IgD-negative memory B cell (primary cell): Measurements from ENCODE around the gene PKD1. TPM values are rescaled to one million over a fixed set of nuclear protein-coding genes. Genes with fewer than 3 reads are reported as not detected.

Source experiments
- H3K27ac Mint-ChIP-seq, 3 donors: one replicate each; pipeline ENCODE4 v1.8.0; 2020 to 2022; ENCODE audit warnings: mild to moderate bottlenecking in 3 of 3, mixed read lengths in 3 of 3, moderate library complexity in 1 of 3
- H3K27me3 Mint-ChIP-seq: one replicate; pipeline ENCODE4 v1.8.0; 2021; ENCODE audit warnings: mixed read lengths
- H3K36me3 Mint-ChIP-seq: one replicate; pipeline ENCODE4 v1.8.0; 2020; ENCODE audit warnings: mild to moderate bottlenecking, mixed read lengths
- H3K4me1 Mint-ChIP-seq, 3 donors: one replicate each; pipeline ENCODE4 v1.8.0; 2020 to 2022; ENCODE audit warnings: mixed read lengths in 3 of 3, mild to moderate bottlenecking in 1 of 3
- H3K4me3 Mint-ChIP-seq, 4 donors: one replicate each; pipeline ENCODE4 v1.8.0; 2020 to 2022; ENCODE audit warnings: mild to moderate bottlenecking in 4 of 4, mixed read lengths in 4 of 4, moderate library complexity in 3 of 4
- H3K9me3 Mint-ChIP-seq, 3 donors: one replicate each; pipeline ENCODE4 v1.8.0; 2020 to 2021; ENCODE audit warnings: mixed read lengths in 3 of 3, mild to moderate bottlenecking in 1 of 3
- polyA plus RNA-seq: library from polyadenylated mRNA; unstranded; fragments of 300-500 nt; fragmentation: Illumina TruSeq; gene quantifications from one replicate; pipeline ENCODE4 v1.2.3, GENCODE V29; 2021

Gene PKD1
- polyA plus RNA-seq, 1 donor from 2014 or later: 7.4 TPM

DNA sequence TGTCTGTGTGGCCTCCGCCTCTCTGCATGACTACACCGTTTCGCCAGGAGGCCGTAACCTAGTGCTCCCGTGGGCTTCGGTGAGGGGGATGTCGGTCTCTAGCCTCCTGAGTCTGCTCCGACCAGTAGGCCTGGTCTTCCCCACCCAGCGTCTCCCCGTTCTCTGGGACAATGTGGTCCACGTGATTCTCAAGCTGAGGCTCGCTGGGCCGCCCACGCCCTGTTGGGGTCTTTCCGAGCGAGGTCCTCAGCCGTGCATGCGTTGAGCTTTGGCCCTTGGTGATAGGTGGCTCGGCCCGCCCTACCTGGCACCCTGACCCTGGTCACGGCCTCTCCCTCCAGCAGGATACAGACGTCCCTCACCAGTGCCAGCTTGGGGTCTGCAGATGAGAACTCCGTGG is 57.0 kb downstream of the PKD1 start:
- Mint-ChIP-seq H3K9me3 (no peaks in the 10 kb centered on the region), H3K36me3 (peaks cover 2% of the 10 kb centered on the region), H3K27ac (no peak overlapping the region), H3K4me3 (no peak overlapping the region), H3K27me3 (no peaks in the 10 kb centered on the region), H3K4me1 (no peaks in the 10 kb centered on the region)

DNA sequence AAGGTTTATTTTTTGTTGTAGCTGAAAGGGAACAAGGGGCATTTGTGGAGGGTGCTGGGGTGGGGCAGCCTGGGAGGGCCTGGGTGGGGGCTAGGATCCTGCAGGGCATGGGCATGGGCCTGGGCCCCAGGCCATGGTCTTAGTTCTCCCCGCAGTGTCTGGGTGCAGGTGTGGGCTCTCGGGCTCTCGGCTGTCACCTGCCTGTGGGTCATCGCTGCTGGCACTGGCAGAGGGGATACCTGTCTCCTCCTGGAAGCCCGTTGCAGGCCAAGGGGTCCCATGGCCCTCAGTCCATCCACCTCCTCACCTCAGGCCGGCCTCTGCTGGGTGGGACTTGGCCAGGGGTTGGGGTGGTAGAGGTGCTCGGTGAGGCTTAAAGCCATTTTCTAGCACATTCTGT is 57.6 kb downstream of the PKD1 start:
- Mint-ChIP-seq H3K4me3 (no peak overlapping the region), H3K36me3 (peaks cover 1% of the 10 kb centered on the region), H3K9me3 (no peaks in the 10 kb centered on the region), H3K27ac (no peak overlapping the region), H3K27me3 (no peaks in the 10 kb centered on the region), H3K4me1 (no peaks in the 10 kb centered on the region)

DNA sequence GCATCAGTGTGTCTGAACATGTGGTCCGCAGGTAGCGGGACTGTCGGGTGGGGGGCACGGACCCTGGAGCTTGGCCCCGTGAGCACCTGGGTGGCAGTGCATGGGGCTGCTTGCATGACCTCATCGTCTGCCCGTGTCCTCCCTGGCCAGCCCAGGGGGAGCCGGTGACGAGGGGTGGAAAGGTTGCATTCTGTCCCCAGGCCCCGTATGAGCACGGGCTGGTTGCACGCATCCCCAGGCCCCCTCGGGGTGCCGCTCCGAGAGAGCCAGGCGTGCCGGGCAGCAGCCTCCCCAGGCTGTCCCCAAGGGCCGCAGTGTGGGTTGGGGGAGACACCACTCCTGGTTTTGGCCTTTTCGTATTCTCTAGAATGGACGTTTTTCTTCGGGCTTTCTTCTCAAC is 58.0 kb downstream of the PKD1 start:
- Mint-ChIP-seq H3K4me1 (no peaks in the 10 kb centered on the region), H3K27me3 (no peaks in the 10 kb centered on the region), H3K27ac (no peak overlapping the region), H3K4me3 (no peak overlapping the region), H3K9me3 (no peaks in the 10 kb centered on the region), H3K36me3 (no peaks in the 10 kb centered on the region)

DNA sequence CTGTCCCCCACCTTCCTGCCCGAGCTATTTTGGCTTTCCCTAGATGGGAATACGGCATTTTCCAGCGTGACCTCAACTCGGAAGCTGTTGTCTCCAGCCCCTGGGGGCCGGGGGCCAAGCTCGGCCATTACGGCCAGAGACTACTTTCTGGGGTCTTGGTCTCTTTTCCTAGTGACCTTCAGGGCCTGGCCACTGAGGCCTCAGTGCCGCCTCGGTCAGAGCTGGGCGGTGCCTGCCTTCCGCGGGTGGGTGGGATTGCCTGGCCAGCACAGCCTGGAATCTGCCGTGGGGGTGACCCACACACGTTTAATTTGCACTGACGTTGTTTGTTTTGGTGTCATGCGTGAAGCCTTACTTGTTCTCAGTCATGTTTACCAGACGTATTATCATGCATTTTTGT is 58.7 kb downstream of the PKD1 start:
- H3K4me1 Mint-ChIP-seq: no peaks in the 10 kb centered on the region
- no peak overlapping the region for H3K27ac Mint-ChIP-seq
- no peak overlapping the region for H3K4me3 Mint-ChIP-seq
- no peaks in the 10 kb centered on the region for H3K9me3 Mint-ChIP-seq
- no peaks in the 10 kb centered on the region for H3K36me3 Mint-ChIP-seq
- H3K27me3 Mint-ChIP-seq: no peaks in the 10 kb centered on the region

DNA sequence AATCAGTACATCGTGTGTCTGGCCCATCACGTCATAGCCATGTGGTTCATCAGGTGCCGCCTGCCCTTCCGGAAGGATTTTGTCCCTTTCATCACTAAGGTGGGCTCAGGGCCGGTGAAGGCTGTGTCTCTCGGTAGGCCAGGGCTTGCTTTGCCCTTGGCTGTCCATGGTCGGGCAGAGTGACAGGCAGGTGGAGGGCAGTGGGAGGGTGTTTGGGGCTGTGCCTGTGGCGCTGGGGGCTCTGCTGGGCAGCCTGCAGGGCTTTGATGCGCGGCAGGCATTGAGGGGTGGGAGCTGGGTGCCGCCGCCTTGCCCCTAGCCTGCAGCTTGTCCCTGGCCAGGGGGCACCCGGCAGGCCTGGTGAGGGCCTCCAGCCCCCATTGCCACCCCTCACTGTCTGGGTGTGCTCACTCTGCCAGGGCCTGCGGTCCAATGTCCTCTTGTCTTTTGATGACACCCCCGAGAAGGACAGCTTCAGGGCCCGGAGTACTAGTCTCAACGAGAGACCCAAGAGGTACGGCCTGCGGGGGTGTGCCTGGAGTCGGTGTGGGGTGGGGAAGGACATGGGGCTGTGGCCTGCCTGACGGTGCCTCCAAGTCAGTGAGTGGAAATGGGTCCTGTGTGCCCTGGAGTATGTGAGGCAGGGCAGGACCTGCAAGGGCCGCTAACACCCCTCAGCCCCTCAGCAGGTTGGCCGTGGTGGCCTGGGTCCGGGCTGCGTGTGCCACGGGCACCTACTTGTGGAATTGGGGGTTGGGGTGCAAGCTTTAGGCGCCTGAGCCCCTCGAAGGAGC is 59.4 kb downstream of the PKD1 start:
- Mint-ChIP-seq H3K27ac (no peak overlapping the region), H3K4me1 (no peaks in the 10 kb centered on the region), H3K27me3 (no peaks in the 10 kb centered on the region), H3K4me3 (no peak overlapping the region), H3K36me3 (no peaks in the 10 kb centered on the region), H3K9me3 (no peaks in the 10 kb centered on the region)

DNA sequence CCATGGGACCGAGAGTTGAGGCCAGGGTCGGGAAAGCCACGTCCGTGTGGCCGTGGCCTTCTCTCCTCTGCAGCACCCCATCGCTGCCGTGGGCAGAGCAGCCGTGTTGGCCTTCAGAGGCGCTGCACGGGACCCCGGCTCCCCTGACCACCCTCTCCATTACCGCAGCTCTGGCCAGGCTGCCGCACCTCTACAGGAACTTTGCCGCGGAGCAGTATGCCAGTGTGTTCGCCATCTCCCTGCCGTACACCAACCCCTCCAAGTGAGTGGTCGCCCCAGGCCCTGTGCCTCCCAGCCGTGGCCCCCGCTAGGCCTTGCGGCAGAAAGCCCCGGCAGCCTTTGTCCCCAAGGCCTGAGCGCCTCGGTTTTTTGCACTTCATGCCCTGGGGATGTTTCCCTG is 60.1 kb downstream of the PKD1 start:
- Mint-ChIP-seq H3K36me3 (no peaks in the 10 kb centered on the region), H3K9me3 (no peaks in the 10 kb centered on the region), H3K27ac (no peak overlapping the region), H3K4me1 (no peaks in the 10 kb centered on the region), H3K27me3 (no peaks in the 10 kb centered on the region), H3K4me3 (no peak overlapping the region)

DNA sequence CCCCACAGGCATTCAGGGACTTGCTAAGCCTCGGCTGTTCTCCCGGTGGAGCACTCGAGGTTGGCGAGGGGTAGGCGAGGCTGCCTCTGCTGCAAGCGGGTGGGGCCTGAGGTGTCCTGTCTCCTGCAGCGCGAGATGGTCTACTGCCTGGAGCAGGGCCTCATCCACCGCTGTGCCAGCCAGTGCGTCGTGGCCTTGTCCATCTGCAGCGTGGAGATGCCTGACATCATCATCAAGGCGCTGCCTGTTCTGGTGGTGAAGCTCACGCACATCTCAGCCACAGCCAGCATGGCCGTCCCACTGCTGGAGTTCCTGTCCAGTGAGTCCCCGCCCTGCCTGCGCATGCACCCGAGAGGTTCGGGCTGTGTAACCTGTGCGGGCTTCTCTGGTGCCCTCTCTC is 61.6 kb downstream of the PKD1 start:
- Mint-ChIP-seq H3K27ac (no peak overlapping the region), H3K36me3 (no peaks in the 10 kb centered on the region), H3K27me3 (no peaks in the 10 kb centered on the region), H3K4me1 (no peaks in the 10 kb centered on the region), H3K4me3 (no peak overlapping the region), H3K9me3 (no peaks in the 10 kb centered on the region)

DNA sequence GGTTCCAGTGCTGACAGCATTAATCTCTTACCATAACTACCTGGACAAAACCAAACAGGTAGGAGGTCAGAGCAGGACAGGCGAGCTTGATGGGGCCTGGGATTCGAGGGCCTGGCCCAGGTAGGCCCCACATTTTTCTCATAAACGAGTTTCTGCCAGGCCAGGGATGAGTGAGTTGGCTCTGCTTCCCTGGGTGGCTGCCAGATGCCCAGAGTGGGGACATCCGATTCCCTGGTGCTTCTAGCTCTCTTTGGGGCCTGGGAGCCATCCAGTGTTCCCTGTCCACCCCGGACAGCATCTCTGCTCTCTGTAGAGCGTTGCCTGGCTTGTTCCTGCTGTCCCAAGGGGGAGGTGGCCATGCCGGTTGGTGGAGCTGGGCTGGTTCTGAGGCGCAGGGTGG is 62.8 kb downstream of the PKD1 start:
- Mint-ChIP-seq H3K4me1 (no peaks in the 10 kb centered on the region), H3K9me3 (no peaks in the 10 kb centered on the region)

DNA sequence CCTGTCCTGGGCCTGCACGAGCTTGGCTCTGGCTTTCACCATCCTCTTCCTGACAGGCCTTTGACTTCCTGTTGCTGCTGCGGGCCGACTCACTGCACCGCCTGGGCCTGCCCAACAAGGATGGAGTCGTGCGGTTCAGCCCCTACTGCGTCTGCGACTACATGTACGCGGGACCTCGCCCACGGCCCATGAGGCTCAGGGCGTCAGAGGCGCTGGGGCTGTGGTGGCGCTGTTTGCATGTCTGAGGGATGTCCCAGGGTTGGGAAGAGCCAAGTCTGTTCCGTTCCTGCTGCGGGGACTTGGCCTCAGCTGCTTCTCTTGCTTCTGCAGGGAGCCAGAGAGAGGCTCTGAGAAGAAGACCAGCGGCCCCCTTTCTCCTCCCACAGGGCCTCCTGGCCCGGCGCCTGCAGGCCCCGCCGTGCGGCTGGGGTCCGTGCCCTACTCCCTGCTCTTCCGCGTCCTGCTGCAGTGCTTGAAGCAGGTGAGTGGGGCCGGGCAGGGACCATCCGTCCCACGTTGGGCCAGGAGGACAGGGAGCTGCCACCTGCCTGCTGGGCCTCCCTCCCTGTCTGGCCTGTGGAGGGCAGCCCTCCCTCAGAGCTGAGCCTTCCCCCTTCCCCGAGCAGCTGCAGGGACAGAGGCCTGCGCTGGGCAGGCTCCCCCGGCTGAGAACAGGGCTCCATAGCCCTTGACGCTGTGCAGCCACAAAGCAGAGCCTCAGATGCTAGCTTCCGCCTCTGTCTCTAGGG is 64.1 kb downstream of the PKD1 start:
- H3K27me3 Mint-ChIP-seq: no peaks in the 10 kb centered on the region
- no peak overlapping the region for H3K27ac Mint-ChIP-seq
- H3K4me1 Mint-ChIP-seq: no peaks in the 10 kb centered on the region
- H3K36me3 Mint-ChIP-seq: peaks cover 2% of the 10 kb centered on the region
- H3K4me3 Mint-ChIP-seq: no peak overlapping the region
- no peaks in the 10 kb centered on the region for H3K9me3 Mint-ChIP-seq

More for the DNA sequence above, 62.8 kb downstream of the PKD1 start:
- H3K4me3 Mint-ChIP-seq: no peak overlapping the region
- no peaks in the 10 kb centered on the region for H3K27me3 Mint-ChIP-seq
- H3K27ac Mint-ChIP-seq: no peak overlapping the region
- H3K36me3 Mint-ChIP-seq: peaks cover 2% of the 10 kb centered on the region

DNA sequence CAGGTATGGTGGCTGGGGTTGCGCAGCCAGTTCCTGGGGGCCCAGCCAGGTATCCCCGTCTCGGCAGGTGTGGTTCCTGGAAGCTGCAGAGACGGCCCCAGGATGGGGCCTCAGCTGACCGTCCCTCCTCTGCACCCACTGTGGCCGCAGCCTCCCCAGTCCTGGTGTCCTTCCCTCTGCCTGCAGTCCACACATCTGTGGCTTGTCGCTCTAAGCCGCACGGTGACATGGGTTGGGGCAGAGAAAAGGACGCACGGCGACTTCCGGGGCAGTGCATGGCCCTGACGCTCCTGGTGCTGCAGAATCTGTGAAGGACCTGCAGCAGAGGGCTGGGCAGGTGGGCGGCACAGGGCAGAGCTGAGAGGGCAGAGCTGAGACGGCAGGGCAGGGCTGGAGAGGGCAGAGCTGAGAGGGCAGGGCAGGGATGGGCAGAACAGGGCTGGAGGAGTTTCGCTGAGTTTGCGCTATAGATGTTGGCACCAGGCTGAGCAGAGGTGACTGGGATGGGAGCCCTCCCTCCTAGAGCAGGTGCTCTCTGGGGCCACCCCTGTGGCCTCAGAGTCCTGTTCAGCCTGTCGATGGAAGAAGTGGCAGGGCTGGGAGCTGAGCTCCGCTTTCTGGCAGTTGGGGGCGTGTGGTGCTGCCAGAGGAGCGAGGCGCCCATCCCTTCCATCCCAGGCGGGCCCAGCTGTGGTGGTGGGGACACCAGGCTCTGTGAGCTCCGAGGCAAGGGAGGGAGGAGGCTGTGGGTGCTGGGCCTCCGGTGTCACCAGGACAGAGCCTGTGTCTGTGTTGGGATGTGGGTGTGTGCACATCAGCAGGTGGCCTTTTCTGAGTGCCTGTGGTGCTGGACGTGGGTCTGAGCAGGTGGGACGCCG is 64.9 kb downstream of the PKD1 start:
- no peak overlapping the region for H3K27ac Mint-ChIP-seq

DNA sequence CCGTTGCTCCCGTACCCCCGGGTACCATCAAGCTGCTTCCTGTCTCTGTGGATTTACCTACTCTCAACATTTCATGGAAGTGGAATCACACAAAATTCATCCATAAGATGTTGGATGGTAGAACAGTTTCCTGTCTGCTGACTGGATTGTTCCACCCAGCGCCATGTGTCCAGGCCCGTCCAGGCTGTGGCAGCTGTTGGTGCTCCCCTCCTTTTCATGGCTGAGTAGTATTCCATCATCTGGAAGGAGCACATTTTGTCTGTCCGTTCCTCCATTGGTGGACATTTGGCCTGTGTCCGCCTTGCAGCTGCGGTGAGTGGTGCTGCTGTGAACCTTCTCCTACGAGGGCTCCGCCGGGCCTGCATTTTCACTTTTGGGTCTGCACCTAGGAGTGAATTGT is 69.6 kb downstream of the PKD1 start:
- Mint-ChIP-seq H3K36me3 (peaks cover 6% of the 10 kb centered on the region), H3K27me3 (no peaks in the 10 kb centered on the region), H3K9me3 (peaks cover 0 to 2% (median 0%) of the 10 kb centered on the region in 3 donors), H3K27ac (no peak overlapping the region), H3K4me1 (no peaks in the 10 kb centered on the region), H3K4me3 (no peak overlapping the region)

More for the DNA sequence above, 64.9 kb downstream of the PKD1 start:
- Mint-ChIP-seq H3K27me3 (no peaks in the 10 kb centered on the region), H3K4me1 (no peaks in the 10 kb centered on the region), H3K36me3 (peaks cover 4% of the 10 kb centered on the region), H3K4me3 (no peak overlapping the region), H3K9me3 (peaks cover 0 to 2% (median 0%) of the 10 kb centered on the region in 3 donors)

DNA sequence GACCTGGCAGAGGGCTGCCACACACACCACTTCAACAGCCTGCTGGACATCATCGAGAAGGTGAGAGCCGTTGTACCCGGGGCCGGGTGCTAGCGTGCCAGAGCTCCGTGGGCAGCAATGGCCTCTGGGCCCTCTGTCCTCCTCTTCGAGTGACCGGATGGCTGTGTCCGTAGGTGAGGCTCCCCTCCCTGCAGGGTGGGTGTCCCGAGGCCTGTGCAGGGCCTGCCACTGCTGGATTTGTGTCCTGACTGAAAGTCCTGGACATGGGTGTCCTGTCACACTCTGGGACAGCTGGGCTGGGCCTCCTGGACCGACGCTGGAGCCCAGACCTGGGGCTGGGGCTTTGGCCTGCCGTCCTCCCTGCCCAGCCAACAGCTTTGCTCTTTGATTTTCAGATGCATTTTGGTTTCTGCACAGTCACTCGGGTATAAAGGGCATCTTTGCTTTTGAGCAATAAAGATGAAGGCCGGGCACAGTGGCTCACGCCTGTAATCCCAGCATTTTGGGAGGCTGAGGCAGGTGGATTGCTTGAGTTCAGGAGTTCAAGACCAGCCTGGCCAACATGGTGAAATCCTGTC is 71.2 kb downstream of the PKD1 start:
- Mint-ChIP-seq H3K27ac (no peak overlapping the region), H3K4me3 (no peak overlapping the region), H3K9me3 (peaks cover 0 to 2% (median 0%) of the 10 kb centered on the region in 3 donors), H3K4me1 (no peaks in the 10 kb centered on the region), H3K36me3 (peaks cover 6% of the 10 kb centered on the region), H3K27me3 (no peaks in the 10 kb centered on the region)

DNA sequence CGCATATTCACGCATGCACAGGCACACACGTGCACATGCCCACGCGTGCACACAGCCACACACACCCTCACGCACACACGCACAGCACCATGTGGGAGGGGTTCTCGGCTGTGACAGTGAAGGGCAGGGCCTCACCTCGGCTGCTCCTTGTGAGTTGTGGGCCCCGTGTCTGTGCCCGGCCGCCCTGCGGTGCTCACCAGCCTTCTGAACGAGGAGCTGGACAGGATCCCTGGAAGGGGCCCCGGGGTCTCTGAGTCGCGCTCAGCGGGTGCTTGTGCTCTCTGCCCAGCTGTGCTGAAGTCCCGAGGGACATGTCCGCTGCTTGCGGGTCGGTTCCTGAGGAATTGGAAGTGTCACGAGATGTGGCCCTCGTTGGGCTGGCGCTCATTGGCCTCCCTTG is 71.8 kb downstream of the PKD1 start:
- no peak overlapping the region for H3K4me3 Mint-ChIP-seq
- no peaks in the 10 kb centered on the region for H3K27me3 Mint-ChIP-seq
- peaks cover 6% of the 10 kb centered on the region for H3K36me3 Mint-ChIP-seq
- no peaks in the 10 kb centered on the region for H3K4me1 Mint-ChIP-seq
- no peak overlapping the region for H3K27ac Mint-ChIP-seq
- peaks cover 0 to 2% (median 0%) of the 10 kb centered on the region in 3 donors for H3K9me3 Mint-ChIP-seq

DNA sequence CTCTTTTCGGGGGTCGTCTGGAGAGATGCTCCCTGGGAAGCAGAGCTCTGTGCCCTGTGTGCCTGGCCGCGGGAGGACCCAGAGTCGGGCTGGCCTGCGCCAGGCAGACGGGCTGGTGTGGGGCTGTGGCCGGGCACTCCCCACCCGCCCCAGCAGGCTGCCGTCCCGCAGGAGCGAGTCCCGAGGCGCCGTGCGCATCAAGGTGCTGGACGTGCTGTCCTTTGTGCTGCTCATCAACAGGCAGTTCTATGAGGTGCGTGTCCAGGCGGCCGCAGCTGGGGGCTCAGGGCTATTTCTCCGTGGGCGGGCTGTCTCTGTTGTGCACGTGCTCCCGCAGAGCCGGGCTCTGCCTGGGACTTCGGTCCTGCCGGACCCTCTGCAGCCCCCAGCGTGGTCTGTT is 72.9 kb downstream of the PKD1 start:
- Mint-ChIP-seq H3K27me3 (no peaks in the 10 kb centered on the region), H3K4me3 (no peak overlapping the region), H3K27ac (no peak overlapping the region), H3K9me3 (peaks cover 0 to 2% (median 0%) of the 10 kb centered on the region in 3 donors), H3K36me3 (peaks cover 6% of the 10 kb centered on the region), H3K4me1 (no peaks in the 10 kb centered on the region)

DNA sequence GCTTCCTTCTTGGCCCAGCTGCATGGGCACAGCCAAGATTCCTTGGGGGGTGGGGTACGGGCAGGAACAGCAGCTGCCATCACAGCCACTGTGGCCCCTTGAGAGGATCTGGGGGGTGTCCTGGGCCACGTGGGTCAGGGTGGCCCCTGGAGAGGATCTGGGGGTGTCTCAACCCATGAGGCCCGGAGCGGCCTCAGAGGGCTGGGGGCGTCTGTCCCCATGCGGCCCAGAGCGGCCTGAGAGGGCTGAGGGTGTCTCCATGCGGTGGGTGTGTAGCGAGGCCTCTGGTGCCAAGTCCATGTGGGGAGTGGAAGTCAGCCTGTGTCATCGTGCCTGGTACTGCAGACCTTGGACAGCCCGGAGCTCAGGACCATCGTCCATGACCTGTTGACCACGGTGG is 74.2 kb downstream of the PKD1 start:
- H3K27me3 Mint-ChIP-seq: no peaks in the 10 kb centered on the region
- no peak overlapping the region for H3K4me3 Mint-ChIP-seq
- H3K27ac Mint-ChIP-seq: peak overlapping the region in 1 of 3 donors; percentile 86
- H3K4me1 Mint-ChIP-seq: no peaks in the 10 kb centered on the region
- peaks cover 6% of the 10 kb centered on the region for H3K36me3 Mint-ChIP-seq
- H3K9me3 Mint-ChIP-seq: peaks cover 0 to 2% (median 0%) of the 10 kb centered on the region in 3 donors
